ENCODE results near the gene FLT1.

DNA sequence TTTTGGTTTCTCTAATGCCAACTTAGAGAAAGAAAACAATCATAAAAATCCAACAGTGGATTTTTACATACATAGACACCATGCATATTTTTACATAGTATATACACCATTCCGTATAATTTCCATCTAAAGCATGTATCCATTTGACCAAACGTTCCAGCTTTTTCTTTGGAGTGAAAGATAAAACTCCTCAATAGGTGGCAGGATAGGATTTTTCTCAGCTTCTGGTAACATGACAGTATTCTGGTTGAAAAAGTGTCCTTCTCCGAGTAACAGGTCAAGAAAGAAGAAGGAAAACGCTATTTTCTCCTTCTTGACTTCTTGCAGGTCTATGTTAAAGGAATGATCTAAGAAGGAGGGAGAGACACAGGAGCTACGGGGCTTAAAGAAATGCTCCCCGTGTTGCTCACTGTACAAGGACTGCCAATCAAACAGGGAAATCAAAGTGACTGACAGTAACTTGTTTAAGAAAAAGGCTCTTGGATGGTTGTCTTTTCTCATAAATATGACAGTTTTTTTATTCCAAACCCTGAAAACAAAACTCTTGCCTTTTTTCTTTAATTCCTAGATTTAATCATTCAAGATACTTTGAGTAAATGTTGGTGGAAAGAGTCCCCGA lies 11.5 kb downstream of the FLT1 start:
- TF ChIP-seq CTCF (IDR thresholded peaks at IDR 0.05; ENCODE audit: borderline replicate concordance, extremely low read depth, low read length, poor library complexity, severe bottlenecking) (no peak), EZH2 (IDR thresholded peaks at IDR 0.05; ENCODE audit: borderline replicate concordance, low read depth, low read length, severe bottlenecking) (no peak)

Data from DND-41 (cell line).